Tibial nerve (tissue), 4 donors: ENCODE data around the gene TMEM63B. TPM values are rescaled to one million over a fixed set of nuclear protein-coding genes. Genes with fewer than 3 reads are reported as not detected.

Experiments
- DNase-seq, 2 donors: peaks; one replicate each; pipeline ENCODE4 v3.0.0-alpha.2; 2019; ENCODE audit warnings: low spot score in 2 of 2
- H3K27ac ChIP-seq, 4 donors: fragments of 200-600 bp; sonication (generic) in 3 of 4; one replicate each; pipeline ENCODE4 v1.5.1; 2017 to 2019; ENCODE audit warnings: mild to moderate bottlenecking in 1 of 4
- H3K27me3 ChIP-seq, 2 donors: fragments of 200-600 bp; sonication (generic) in 1 of 2; one replicate each; pipeline versions ENCODE4 v1.5.1 to v1.6.0; 2017 to 2019
- H3K36me3 ChIP-seq, 3 donors: fragments of 200-600 bp; sonication (generic); one replicate each; pipeline ENCODE4 v1.5.1; 2018 to 2019
- H3K4me1 ChIP-seq, 4 donors: fragments of 200-600 bp; sonication (generic) in 3 of 4; one replicate each; pipeline ENCODE4 v1.5.1; 2017 to 2019
- H3K4me3 ChIP-seq, 4 donors: fragments of 200-600 bp; sonication (generic) in 3 of 4; one replicate each; pipeline ENCODE4 v1.5.1; 2017 to 2019; ENCODE audit warnings: mild to moderate bottlenecking in 1 of 4, moderate library complexity in 1 of 4
- H3K9me3 ChIP-seq, 4 donors: fragments of 200-600 bp; sonication (generic) in 3 of 4; one replicate each; pipeline ENCODE4 v1.5.1; 2017 to 2019
- CTCF ChIP-seq, 5 experiments: fragments of 200-600 bp in 3 of 5; fragments of 450-650 bp in 2 of 5; sonication (generic) in 3 of 5; IDR thresholded peaks; one replicate each; pipeline ENCODE4 v1.5.1; 2016 to 2019; ENCODE audit warnings: antibody characterized with exemption in 5 of 5, mild to moderate bottlenecking in 3 of 5, moderate library complexity in 2 of 5
- EP300 ChIP-seq, 2 donors: sonication (generic); formaldehyde crosslinking; IDR thresholded peaks; one replicate each; pipeline ENCODE4 v1.6.1; 2017; ENCODE audit warnings: antibody characterized with exemption in 2 of 2, mild to moderate bottlenecking in 1 of 2
- POLR2A ChIP-seq, 2 donors: fragments of 450-650 bp; IDR thresholded peaks; one replicate each; pipeline ENCODE4 v1.6.1; 2017; ENCODE audit warnings: antibody characterized with exemption in 2 of 2, mild to moderate bottlenecking in 2 of 2, moderate library complexity in 2 of 2
- WGBS, 2 donors: methylation state at CpG; one replicate each; pipeline ENCODE4 v1.1.5; 2018; 5-methylcytosine and 5-hydroxymethylcytosine counted together
- total RNA-seq, 4 donors: library from RNA; depleted of rRNA; stranded (reverse); fragments of >200 nt; gene quantifications; one replicate each; pipeline ENCODE4 v1.1.0, GENCODE V29; 2016

Gene TMEM63B
- total RNA-seq, 4 donors from 2014 or later = 18.6 to 34.5 (median 27.6) TPM

- H3K4me1 ChIP-seq = no peaks in the 10 kb centered on the region
- peaks cover 0 to 100% (median 3%) of the 10 kb centered on the region in 3 donors for H3K36me3 ChIP-seq
- TF ChIP-seq CTCF (IDR thresholded peaks at IDR 0.05) (no peak), POLR2A (IDR thresholded peaks at IDR 0.05) (no peak), EP300 (IDR thresholded peaks at IDR 0.05) (no peak)
- no peak overlapping the region for H3K27ac ChIP-seq
- no peak for DNase-seq
- H3K9me3 ChIP-seq = no peaks in the 10 kb centered on the region
- no peak overlapping the region for H3K4me3 ChIP-seq
- H3K27me3 ChIP-seq = no peaks in the 10 kb centered on the region
These were observed 18.5 kb downstream of the TMEM63B start for GRCh38 chr6:44145839-44146238.

GRCh38 chr6:44146685-44147084 lies 19.3 kb downstream of the TMEM63B start:
- H3K36me3 ChIP-seq = peaks cover 0 to 91% (median 0%) of the 10 kb centered on the region in 3 donors
- no peak overlapping the region for H3K27ac ChIP-seq
- DNase-seq = no peak
- H3K4me3 ChIP-seq = no peak overlapping the region
- no peaks in the 10 kb centered on the region for H3K27me3 ChIP-seq
- H3K4me1 ChIP-seq = peaks cover 0 to 3% (median 0%) of the 10 kb centered on the region in 4 donors
- H3K9me3 ChIP-seq = no peaks in the 10 kb centered on the region
- 80 to 85% methylated on average over 10 of the region's 10 CpGs for WGBS, 2 donors
- TF ChIP-seq POLR2A (IDR thresholded peaks at IDR 0.05) (no peak), EP300 (IDR thresholded peaks at IDR 0.05) (no peak), CTCF (IDR thresholded peaks at IDR 0.05) (no peak)

- Histone ChIP-seq H3K4me1 (peaks cover 0 to 6% (median 0%) of the 10 kb centered on the region in 4 donors), H3K27me3 (no peaks in the 10 kb centered on the region), H3K9me3 (no peaks in the 10 kb centered on the region), H3K4me3 (no peak overlapping the region), H3K27ac (no peak overlapping the region), H3K36me3 (peaks cover 0 to 85% (median 0%) of the 10 kb centered on the region in 3 donors)
- TF ChIP-seq POLR2A (IDR thresholded peaks at IDR 0.05) = no peak
- TF ChIP-seq CTCF (IDR thresholded peaks at IDR 0.05) = no peak
- TF ChIP-seq EP300 (IDR thresholded peaks at IDR 0.05) = no peak
- no peak for DNase-seq
- 87 to 97% methylated on average over 5 to 7 of the region's 7 CpGs for WGBS, 2 donors
These were observed 19.9 kb downstream of the TMEM63B start for GRCh38 chr6:44147256-44147655.

- TF ChIP-seq CTCF (IDR thresholded peaks at IDR 0.05) = no peak
- no peak for TF ChIP-seq EP300 (IDR thresholded peaks at IDR 0.05)
- TF ChIP-seq POLR2A (IDR thresholded peaks at IDR 0.05) = no peak
- Histone ChIP-seq H3K4me3 (no peak overlapping the region), H3K27ac (no peak overlapping the region), H3K4me1 (peaks cover 0 to 6% (median 0%) of the 10 kb centered on the region in 4 donors), H3K27me3 (no peaks in the 10 kb centered on the region), H3K9me3 (no peaks in the 10 kb centered on the region), H3K36me3 (peaks cover 0 to 84% (median 0%) of the 10 kb centered on the region in 3 donors)
- 86 to 87% methylated on average over 9 of the region's 9 CpGs for WGBS, 2 donors
- DNase-seq = no peak
These were observed 21.0 kb downstream of the TMEM63B start for GRCh38 chr6:44148306-44148705.

- peaks cover 0 to 84% (median 0%) of the 10 kb centered on the region in 3 donors for H3K36me3 ChIP-seq
- WGBS, 2 donors = 77 to 81% methylated on average over 7 of the region's 7 CpGs
- no peak for TF ChIP-seq POLR2A (IDR thresholded peaks at IDR 0.05)
- TF ChIP-seq CTCF (IDR thresholded peaks at IDR 0.05) = no peak
- no peak for TF ChIP-seq EP300 (IDR thresholded peaks at IDR 0.05)
- no peak overlapping the region for H3K27ac ChIP-seq
- H3K4me1 ChIP-seq = peaks cover 0 to 6% (median 0%) of the 10 kb centered on the region in 4 donors
- no peaks in the 10 kb centered on the region for H3K9me3 ChIP-seq
- DNase-seq = no peak
- H3K27me3 ChIP-seq = no peaks in the 10 kb centered on the region
- H3K4me3 ChIP-seq = no peak overlapping the region
These were observed 22.1 kb downstream of the TMEM63B start for GRCh38 chr6:44149369-44150012.
